ENCODE results near the gene TRIM24.

DNA sequence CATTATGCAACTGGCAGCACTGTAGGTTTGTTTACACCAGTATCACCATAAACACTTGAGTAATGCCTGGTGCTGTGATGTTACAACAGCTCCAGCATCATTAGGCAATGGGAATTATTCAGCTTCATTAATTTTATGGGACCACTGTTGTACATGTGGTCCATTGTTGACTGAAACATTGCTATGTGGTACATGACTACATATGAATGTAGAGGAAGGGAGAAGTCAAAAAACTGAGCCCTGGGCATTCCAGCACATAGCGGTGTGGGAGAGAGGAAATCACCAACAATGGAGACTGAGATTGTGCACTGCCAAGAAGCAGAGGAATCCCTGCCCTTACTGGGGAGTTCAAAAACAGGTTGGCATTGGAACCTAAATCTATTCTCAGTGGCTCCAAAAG is 89.0 kb downstream of the TRIM24 start:
- TF ChIP-seq POLR2A (IDR thresholded peaks at IDR 0.05), result no peak
- TF ChIP-seq, protein P1, sequence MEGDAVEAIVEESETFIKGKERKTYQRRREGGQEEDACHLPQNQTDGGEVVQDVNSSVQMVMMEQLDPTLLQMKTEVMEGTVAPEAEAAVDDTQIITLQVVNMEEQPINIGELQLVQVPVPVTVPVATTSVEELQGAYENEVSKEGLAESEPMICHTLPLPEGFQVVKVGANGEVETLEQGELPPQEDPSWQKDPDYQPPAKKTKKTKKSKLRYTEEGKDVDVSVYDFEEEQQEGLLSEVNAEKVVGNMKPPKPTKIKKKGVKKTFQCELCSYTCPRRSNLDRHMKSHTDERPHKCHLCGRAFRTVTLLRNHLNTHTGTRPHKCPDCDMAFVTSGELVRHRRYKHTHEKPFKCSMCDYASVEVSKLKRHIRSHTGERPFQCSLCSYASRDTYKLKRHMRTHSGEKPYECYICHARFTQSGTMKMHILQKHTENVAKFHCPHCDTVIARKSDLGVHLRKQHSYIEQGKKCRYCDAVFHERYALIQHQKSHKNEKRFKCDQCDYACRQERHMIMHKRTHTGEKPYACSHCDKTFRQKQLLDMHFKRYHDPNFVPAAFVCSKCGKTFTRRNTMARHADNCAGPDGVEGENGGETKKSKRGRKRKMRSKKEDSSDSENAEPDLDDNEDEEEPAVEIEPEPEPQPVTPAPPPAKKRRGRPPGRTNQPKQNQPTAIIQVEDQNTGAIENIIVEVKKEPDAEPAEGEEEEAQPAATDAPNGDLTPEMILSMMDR (IDR thresholded peaks at IDR 0.05), result no peak
